ENCODE results near the gene SWAP70.

The SWAP70 gene

GRCh38 chr11:9780929-9781328 is 117.1 kb downstream of the SWAP70 start:
- DNase-seq: no peak

- no peak for DNase-seq
Observed at GRCh38 chr11:9783986-9784385, 120.1 kb downstream of the SWAP70 start.

GRCh38 chr11:9784602-9785315 is 120.9 kb downstream of the SWAP70 start:
- DNase-seq: no peak

- DNase-seq: no peak
Observed at GRCh38 chr11:9787260-9787659, 123.4 kb downstream of the SWAP70 start.

GRCh38 chr11:9787981-9788521 is 124.2 kb downstream of the SWAP70 start:
- DNase-seq: no peak

- DNase-seq: no peak
Observed at GRCh38 chr11:9789910-9790309, 126.0 kb downstream of the SWAP70 start.

- no peak for DNase-seq
Observed at GRCh38 chr11:9790703-9791102, 126.8 kb downstream of the SWAP70 start.

GRCh38 chr11:9796266-9796665 is 132.4 kb downstream of the SWAP70 start:
- DNase-seq: no peak

GRCh38 chr11:9796854-9797253 is 133.0 kb downstream of the SWAP70 start:
- no peak for DNase-seq

GRCh38 chr11:9797300-9797699 is 133.4 kb downstream of the SWAP70 start:
- no peak for DNase-seq

GRCh38 chr11:9799886-9800285 is 136.0 kb downstream of the SWAP70 start:
- DNase-seq: no peak

- DNase-seq: no peak
Observed at GRCh38 chr11:9802291-9802861, 138.5 kb downstream of the SWAP70 start.
